Ascending aorta (tissue), 2 donors: Measurements from ENCODE around the gene SOD3. TPM values are rescaled to one million over a fixed set of nuclear protein-coding genes. Genes with fewer than 3 reads are reported as not detected.

Experiments used
- DNase-seq, 2 donors: peaks; one replicate each; pipeline ENCODE4 v3.0.0-alpha.2; 2019; ENCODE audit warnings: low spot score in 2 of 2
- H3K27ac ChIP-seq, 2 donors: fragments of 200-600 bp; sonication (generic); one replicate each; pipeline ENCODE4 v1.5.1; 2016 to 2017; ENCODE audit warnings: mild to moderate bottlenecking in 1 of 2
- H3K27me3 ChIP-seq: fragments of 200-600 bp; sonication (generic); one replicate; pipeline ENCODE4 v1.5.1; 2017
- H3K36me3 ChIP-seq, 2 donors: fragments of 200-600 bp; sonication (generic); one replicate each; pipeline ENCODE4 v1.5.1; 2016
- H3K4me1 ChIP-seq, 2 donors: fragments of 200-600 bp; sonication (generic); one replicate each; pipeline ENCODE4 v1.5.1; 2016 to 2017; ENCODE audit warnings: mild to moderate bottlenecking in 1 of 2
- H3K4me3 ChIP-seq, 2 donors: fragments of 200-600 bp; sonication (generic); one replicate each; pipeline ENCODE4 v1.5.1; 2016 to 2017; ENCODE audit warnings: mild to moderate bottlenecking in 1 of 2
- H3K9me3 ChIP-seq, 2 donors: fragments of 200-600 bp; sonication (generic); one replicate each; pipeline ENCODE4 v1.5.1; 2016
- intact Hi-C: fragments of 100-400 bp; cut with DNase I; formaldehyde crosslinking; loops from one replicate; pipeline ENCODE4 v1.15.1; 2023
- total RNA-seq: library from RNA; depleted of rRNA; stranded (reverse); fragments of >200 nt; gene quantifications from one replicate; pipeline ENCODE4 v1.1.0, GENCODE V29; 2016
- TF ChIP-seq, protein P1 (sequence below), 3 experiments: fragments of 200-600 bp in 2 of 3; fragments of 450-650 bp in 1 of 3; sonication (generic) in 2 of 3; IDR thresholded peaks; one replicate each; pipeline ENCODE4 v1.5.1; 2016 to 2019; ENCODE audit warnings: antibody characterized with exemption in 3 of 3, mild to moderate bottlenecking in 1 of 3, moderate library complexity in 1 of 3

Gene SOD3
- total RNA-seq, 1 donor from 2014 or later: 893 TPM

GRCh38 chr4:24770667-24771066, 24.7 kb upstream of the SOD3 start:
- intact Hi-C loops: loop anchor here (10.0 kb wide), 1 partner anchor 1244 kb away; no protein-coding TSS in a partner anchor
- Histone ChIP-seq H3K9me3 (no peaks in the 10 kb centered on the region), H3K36me3 (no peaks in the 10 kb centered on the region), H3K4me3 (no peak overlapping the region), H3K27ac (no peak overlapping the region), H3K27me3 (no peaks in the 10 kb centered on the region), H3K4me1 (no peaks in the 10 kb centered on the region)
- TF ChIP-seq, protein P1, sequence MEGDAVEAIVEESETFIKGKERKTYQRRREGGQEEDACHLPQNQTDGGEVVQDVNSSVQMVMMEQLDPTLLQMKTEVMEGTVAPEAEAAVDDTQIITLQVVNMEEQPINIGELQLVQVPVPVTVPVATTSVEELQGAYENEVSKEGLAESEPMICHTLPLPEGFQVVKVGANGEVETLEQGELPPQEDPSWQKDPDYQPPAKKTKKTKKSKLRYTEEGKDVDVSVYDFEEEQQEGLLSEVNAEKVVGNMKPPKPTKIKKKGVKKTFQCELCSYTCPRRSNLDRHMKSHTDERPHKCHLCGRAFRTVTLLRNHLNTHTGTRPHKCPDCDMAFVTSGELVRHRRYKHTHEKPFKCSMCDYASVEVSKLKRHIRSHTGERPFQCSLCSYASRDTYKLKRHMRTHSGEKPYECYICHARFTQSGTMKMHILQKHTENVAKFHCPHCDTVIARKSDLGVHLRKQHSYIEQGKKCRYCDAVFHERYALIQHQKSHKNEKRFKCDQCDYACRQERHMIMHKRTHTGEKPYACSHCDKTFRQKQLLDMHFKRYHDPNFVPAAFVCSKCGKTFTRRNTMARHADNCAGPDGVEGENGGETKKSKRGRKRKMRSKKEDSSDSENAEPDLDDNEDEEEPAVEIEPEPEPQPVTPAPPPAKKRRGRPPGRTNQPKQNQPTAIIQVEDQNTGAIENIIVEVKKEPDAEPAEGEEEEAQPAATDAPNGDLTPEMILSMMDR (IDR thresholded peaks at IDR 0.05): no peak
- DNase-seq: no peak

- Histone ChIP-seq H3K36me3 (no peaks in the 10 kb centered on the region), H3K27me3 (no peaks in the 10 kb centered on the region), H3K9me3 (no peaks in the 10 kb centered on the region), H3K4me1 (no peaks in the 10 kb centered on the region), H3K27ac (no peak overlapping the region), H3K4me3 (no peak overlapping the region)
- intact Hi-C loops: loop anchor here (10.0 kb wide), 1 partner anchor 1244 kb away; no protein-coding TSS in a partner anchor
- TF ChIP-seq, protein P1 (IDR thresholded peaks at IDR 0.05): no peak
- no peak for DNase-seq
These were observed 24.1 kb upstream of the SOD3 start for GRCh38 chr4:24771241-24771640.

DNA sequence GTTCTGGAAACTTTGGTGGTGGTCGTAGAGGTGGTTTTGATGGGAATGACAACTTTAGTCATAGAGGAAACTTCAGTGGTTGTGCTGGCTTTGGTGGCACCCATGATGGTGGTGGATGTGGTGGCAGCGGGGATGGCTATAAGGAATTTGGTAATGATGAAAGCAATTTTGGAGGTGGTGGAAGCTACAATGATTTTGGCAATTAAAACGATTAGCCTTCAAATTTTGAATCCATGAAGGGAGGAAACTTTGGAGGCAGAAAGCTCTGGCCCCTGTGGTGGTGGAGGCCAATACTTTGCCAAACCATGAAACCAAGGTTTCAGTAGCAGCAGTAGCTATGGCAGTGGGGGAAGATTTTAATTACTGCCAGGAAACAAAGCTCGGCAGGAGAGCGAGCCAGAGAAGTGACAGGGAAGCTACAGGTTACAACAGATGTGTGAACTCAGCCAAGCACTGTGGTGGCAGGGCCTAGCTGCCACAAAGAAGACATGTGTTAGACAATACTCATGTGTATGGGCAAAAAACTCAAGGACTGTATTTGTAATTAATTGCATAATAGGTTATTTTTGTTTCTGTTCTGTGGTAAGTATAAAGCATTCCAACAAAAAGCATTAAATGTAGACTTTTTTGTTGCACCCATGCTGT, 23.2 kb upstream of the SOD3 start:
- no peak overlapping the region for H3K4me3 ChIP-seq
- H3K9me3 ChIP-seq: no peaks in the 10 kb centered on the region
- TF ChIP-seq, protein P1 (IDR thresholded peaks at IDR 0.05): no peak
- no peaks in the 10 kb centered on the region for H3K27me3 ChIP-seq
- no peak overlapping the region for H3K27ac ChIP-seq
- H3K36me3 ChIP-seq: no peaks in the 10 kb centered on the region
- no peak for DNase-seq
- H3K4me1 ChIP-seq: no peaks in the 10 kb centered on the region
- intact Hi-C loops: loop anchor here (10.0 kb wide), 1 partner anchor 1243 kb away; no protein-coding TSS in a partner anchor

- H3K36me3 ChIP-seq: no peaks in the 10 kb centered on the region
- no peaks in the 10 kb centered on the region for H3K27me3 ChIP-seq
- intact Hi-C loops: loop anchor here (10.0 kb wide), 1 partner anchor 1242 kb away; no protein-coding TSS in a partner anchor
- no peak overlapping the region for H3K4me3 ChIP-seq
- H3K9me3 ChIP-seq: no peaks in the 10 kb centered on the region
- H3K27ac ChIP-seq: no peak overlapping the region
- TF ChIP-seq, protein P1 (IDR thresholded peaks at IDR 0.05): no peak
- no peak for DNase-seq
- H3K4me1 ChIP-seq: peaks cover 0 to 6% of the 10 kb centered on the region in 2 donors
These were observed 22.4 kb upstream of the SOD3 start for GRCh38 chr4:24772952-24773351.

DNA sequence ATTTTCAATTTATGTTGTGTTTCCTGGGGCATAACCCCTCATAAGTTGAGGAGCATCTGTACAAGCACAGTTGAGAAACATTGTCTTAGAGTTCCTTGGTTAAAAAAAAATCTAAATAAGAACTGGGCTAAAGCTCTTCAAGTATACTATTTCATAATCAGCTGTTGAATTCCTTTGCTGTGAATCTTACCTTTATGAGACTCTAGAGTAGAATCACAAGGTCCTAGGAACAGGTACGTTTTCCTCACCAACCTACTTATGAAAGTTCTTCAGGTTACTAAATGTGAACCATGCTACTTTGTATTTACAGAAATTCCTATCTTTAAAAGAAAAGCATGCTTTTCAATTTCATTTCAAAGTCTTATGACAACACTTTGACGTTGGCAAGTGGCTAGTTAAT, 20.9 kb upstream of the SOD3 start:
- Histone ChIP-seq H3K27ac (no peak overlapping the region), H3K9me3 (no peaks in the 10 kb centered on the region), H3K4me1 (peaks cover 3 to 20% of the 10 kb centered on the region in 2 donors), H3K4me3 (no peak overlapping the region), H3K36me3 (no peaks in the 10 kb centered on the region), H3K27me3 (no peaks in the 10 kb centered on the region)
- DNase-seq: no peak
- TF ChIP-seq, protein P1 (IDR thresholded peaks at IDR 0.05): no peak
- intact Hi-C loops: loop anchor here (10.0 kb wide), 1 partner anchor 1240 kb away; no protein-coding TSS in a partner anchor
